CD4-positive, alpha-beta T cell treated with Interferon gamma for 1 hour (primary cell): ENCODE results near the gene KCND1.

Experiments used
- DNase-seq: peaks from one replicate; pipeline ENCODE4 v3.0.0-alpha.2; 2020

The KCND1 gene

GRCh38 chrX:48974033-48974432, 2.4 kb upstream of the KCND1 start:
- no peak for DNase-seq

GRCh38 chrX:48972220-48973164, 848 bp upstream of the KCND1 start:
- DNase-seq, result peak; percentile 33

- DNase-seq, result no peak
Observed at GRCh38 chrX:48969471-48969870, 2.2 kb downstream of the KCND1 start.

GRCh38 chrX:48968377-48968776, 3.3 kb downstream of the KCND1 start:
- DNase-seq, result no peak

GRCh38 chrX:48966796-48967579, 4.7 kb downstream of the KCND1 start:
- DNase-seq, result no peak

- no peak for DNase-seq
Observed at GRCh38 chrX:48965959-48966358, 5.7 kb downstream of the KCND1 start.

- no peak for DNase-seq
Observed at GRCh38 chrX:48961585-48962091, 10.0 kb downstream of the KCND1 start.

GRCh38 chrX:48960291-48960690, 11.4 kb downstream of the KCND1 start:
- DNase-seq, result no peak

GRCh38 chrX:48958635-48959094, 13.0 kb downstream of the KCND1 start:
- no peak for DNase-seq

- DNase-seq, result peak; percentile 98
Observed at GRCh38 chrX:48957827-48958634, 13.6 kb downstream of the KCND1 start.

- DNase-seq, result peak; percentile 84
Observed at GRCh38 chrX:48957477-48957826, 14.2 kb downstream of the KCND1 start, which contains the start of gene OTUD5. OTUD5 (minus strand) TSS chrX:48957607; CDS start chrX:48957570, 37 bp downstream.

GRCh38 chrX:48956728-48957414, 14.8 kb downstream of the KCND1 start:
- DNase-seq, result peak; percentile 69

GRCh38 chrX:48948589-48948988, 23.1 kb downstream of the KCND1 start:
- no peak for DNase-seq

- peak; percentile 58 for DNase-seq
Observed at GRCh38 chrX:48945517-48946348, 25.9 kb downstream of the KCND1 start.

GRCh38 chrX:48942895-48943294, 28.7 kb downstream of the KCND1 start:
- no peak for DNase-seq

- DNase-seq, result no peak
Observed at GRCh38 chrX:48940404-48940955, 31.2 kb downstream of the KCND1 start.

GRCh38 chrX:48939524-48940228, 32.0 kb downstream of the KCND1 start:
- DNase-seq, result peak; percentile 59

- peak; percentile 90 for DNase-seq
Observed at GRCh38 chrX:48938721-48939425, 32.8 kb downstream of the KCND1 start.
